ENCODE results near the gene FAM149B1.
A peak's percentile ranks its signal among the peaks of the same experiment; 100 is the strongest.
"Not testable (repeated sequence)": the region's sequence is repeated elsewhere in the genome, so short reads cannot be mapped to it uniquely, and the experiment has no call there.

FAM149B1 gene

GRCh38 chr10:73167783-73168464, at the start of gene FAM149B1, which contains the start of gene ECD:
FAM149B1 (plus strand) TSS chr10:73168119; CDS start chr10:73168340, 221 bp downstream.
ECD (minus strand) TSS chr10:73168008; CDS start chr10:73163937, 4,071 bp downstream.
- ATAC-seq = peak; percentile 96

- no peak for ATAC-seq
Observed at GRCh38 chr10:73119457-73119856, 48.5 kb upstream of the FAM149B1 start.

- ATAC-seq = no peak
Observed at GRCh38 chr10:73119952-73120351, 48.0 kb upstream of the FAM149B1 start.

- no peak for ATAC-seq
Observed at GRCh38 chr10:73126343-73126742, 41.6 kb upstream of the FAM149B1 start.

- ATAC-seq = no peak
Observed at GRCh38 chr10:73131301-73131700, 36.6 kb upstream of the FAM149B1 start.

- no peak for ATAC-seq
Observed at GRCh38 chr10:73131913-73132686, 35.8 kb upstream of the FAM149B1 start.

GRCh38 chr10:73134727-73135126, 33.2 kb upstream of the FAM149B1 start:
- ATAC-seq = no peak

GRCh38 chr10:73136627-73137026, 31.3 kb upstream of the FAM149B1 start:
- no peak for ATAC-seq

- no peak for ATAC-seq
Observed at GRCh38 chr10:73139251-73139650, 28.7 kb upstream of the FAM149B1 start.

GRCh38 chr10:73141603-73142002, 26.3 kb upstream of the FAM149B1 start:
- no peak for ATAC-seq

GRCh38 chr10:73150633-73151413, 17.1 kb upstream of the FAM149B1 start:
- not testable (repeated sequence) for ATAC-seq

GRCh38 chr10:73152009-73152408, 15.9 kb upstream of the FAM149B1 start:
- no peak for ATAC-seq

GRCh38 chr10:73156054-73156453, 11.9 kb upstream of the FAM149B1 start:
- ATAC-seq = no peak

- no peak for ATAC-seq
Observed at GRCh38 chr10:73159038-73159648, 8.8 kb upstream of the FAM149B1 start.

GRCh38 chr10:73161079-73161478, 6.8 kb upstream of the FAM149B1 start:
- ATAC-seq = no peak

- no peak for ATAC-seq
Observed at GRCh38 chr10:73161662-73162061, 6.3 kb upstream of the FAM149B1 start.

GRCh38 chr10:73163096-73163495, 4.8 kb upstream of the FAM149B1 start:
- no peak for ATAC-seq

- ATAC-seq = no peak
Observed at GRCh38 chr10:73166972-73167371, 947 bp upstream of the FAM149B1 start.

- peak; percentile 14 for ATAC-seq
Observed at GRCh38 chr10:73167458-73167782, 499 bp upstream of the FAM149B1 start.

GRCh38 chr10:73168465-73168803, 515 bp downstream of the FAM149B1 start:
- no peak for ATAC-seq

GRCh38 chr10:73169320-73169719, 1.4 kb downstream of the FAM149B1 start:
- no peak for ATAC-seq

GRCh38 chr10:73172867-73173266, 4.9 kb downstream of the FAM149B1 start:
- ATAC-seq = no peak

Data from activated CD4-positive, CD25-positive, alpha-beta regulatory T cell treated with anti-CD3 and anti-CD28 coated beads, Interleukin-2, amount 50 U/mL, for 24 hours (primary cell).